H1 (cell line): ENCODE results near the gene DFFB. TPM values are rescaled to one million over a fixed set of nuclear protein-coding genes. Genes with fewer than 3 reads are reported as not detected.

Experiments used
- CTCF ChIA-PET: fragments of 300-600 bp; sonication (Branson Sonifier 250); formaldehyde crosslinking; loops from one replicate; lab custom pipeline; 2021; ENCODE audit not compliant: partially characterized antibody; lab: Charles Lee
- POLR2A ChIA-PET: fragments of 300-600 bp; sonication (Branson Sonifier 250); formaldehyde crosslinking; loops from one replicate; lab custom pipeline; 2021; ENCODE audit warnings: inconsistent platforms; ENCODE audit not compliant: partially characterized antibody; lab: Charles Lee
- DNase-seq, 2 experiments: peaks; one replicate each; pipeline versions ENCODE4 v3.0.0 to v3.0.0-alpha.2; 2010 to 2022; ENCODE audit warnings: low spot score in 2 of 2, low read depth in 1 of 2, mixed read lengths in 1 of 2
- FAIRE-seq: peaks from 2 replicates; lab custom pipeline; 2011; peaks lifted over from hg19 to GRCh38; lab: Jason Lieb, UNC
- H2AFZ ChIP-seq: 2 replicates; pipeline ENCODE4 v1.8.1; 2012; ENCODE audit warnings: low read length, inconsistent platforms
- H2AK5ac ChIP-seq: 2 replicates; pipeline ENCODE4 v1.6.1; 2013; ENCODE audit warnings: low read depth, low read length
- H2BK120ac ChIP-seq: replicated peaks from 2 replicates; pipeline ENCODE3; 2013; ENCODE audit warnings: low read depth, low read length, inconsistent platforms
- H2BK12ac ChIP-seq: 2 replicates; pipeline ENCODE4 v1.6.1; 2013; ENCODE audit warnings: low read depth, low read length
- H2BK15ac ChIP-seq: 2 replicates; pipeline ENCODE4 v1.6.1; 2013; ENCODE audit warnings: low read length
- H2BK20ac ChIP-seq: 2 replicates; pipeline ENCODE4 v1.6.1; 2013; ENCODE audit warnings: low read length
- H2BK5ac ChIP-seq: 2 replicates; pipeline ENCODE4 v1.6.1; 2013; ENCODE audit warnings: low read depth, low read length
- H3K14ac ChIP-seq: 2 replicates; pipeline ENCODE4 v1.6.1; 2013; ENCODE audit warnings: inconsistent platforms; ENCODE audit not compliant: insufficient read length
- H3K18ac ChIP-seq: 2 replicates; pipeline ENCODE4 v1.6.1; 2013; ENCODE audit warnings: low read length; ENCODE audit errors: extremely low read depth
- H3K23ac ChIP-seq: 2 replicates; pipeline ENCODE4 v1.6.1; 2013; ENCODE audit warnings: inconsistent platforms; ENCODE audit not compliant: insufficient read length
- H3K23me2 ChIP-seq: 2 replicates; pipeline ENCODE4 v1.6.1; 2013; ENCODE audit warnings: low read depth, low read length
- H3K27ac ChIP-seq: 2 replicates; pipeline ENCODE4 v1.6.1; 2011; ENCODE audit warnings: low read depth, low read length, inconsistent platforms
- H3K27me3 ChIP-seq, 4 experiments: replicated peaks in 1 of 4; 1 replicate in 1 of 4; 2 replicates in 3 of 4; pipeline versions ENCODE4 v1.6.1 to v1.8.1; 2011 to 2013; ENCODE audit warnings: low read length in 3 of 4, mild to moderate bottlenecking in 3 of 4, inconsistent platforms in 2 of 4, mixed read lengths in 2 of 4, moderate library complexity in 1 of 4; ENCODE audit not compliant: control insufficient read depth in 3 of 4, insufficient read depth in 3 of 4; ENCODE audit errors: extremely low read depth in 1 of 4
- H3K36me3 ChIP-seq, 4 experiments: 2 replicates each; pipeline versions ENCODE4 v1.6.1 to v1.8.1; 2011 to 2013; ENCODE audit warnings: mild to moderate bottlenecking in 4 of 4, low read length in 3 of 4, moderate library complexity in 2 of 4, control low read depth in 1 of 4, inconsistent platforms in 1 of 4; ENCODE audit not compliant: insufficient read depth in 4 of 4, control insufficient read depth in 2 of 4
- H3K4ac ChIP-seq: replicated peaks from 2 replicates; pipeline ENCODE3; 2013; ENCODE audit warnings: low read length, low read depth, mixed read lengths, inconsistent platforms; ENCODE audit not compliant: insufficient read length
- H3K4me1 ChIP-seq, 4 experiments: replicated peaks in 1 of 4; 1 replicate in 1 of 4; 2 replicates in 3 of 4; pipeline versions ENCODE4 v1.6.1 to v1.8.1; 2011 to 2013; ENCODE audit warnings: low read length in 3 of 4, inconsistent platforms in 2 of 4, mixed read lengths in 1 of 4; ENCODE audit not compliant: insufficient read depth in 4 of 4, control insufficient read depth in 3 of 4
- H3K4me2 ChIP-seq, 2 experiments: 2 replicates each; pipeline versions ENCODE4 v1.6.1 to v1.8.1; 2011 to 2013; ENCODE audit warnings: low read depth in 2 of 2, low read length in 2 of 2, control low read depth in 1 of 2, inconsistent platforms in 1 of 2, mild to moderate bottlenecking in 1 of 2; ENCODE audit not compliant: insufficient read depth in 1 of 2
- H3K4me3 ChIP-seq, 4 experiments: fragments of 200-600, 300-600 bp in 1 of 4; sonication (generic), shearing (Covaris generic), sonication (Bioruptor Twin) in 1 of 4; 2 replicates each; pipeline versions ENCODE4 v1.5.1 to v1.8.1; 2011 to 2016; ENCODE audit warnings: low read length in 4 of 4, low read depth in 3 of 4, control low read depth in 2 of 4, inconsistent platforms in 2 of 4, mild to moderate bottlenecking in 2 of 4, mixed read lengths in 1 of 4, moderate library complexity in 1 of 4; ENCODE audit not compliant: insufficient read depth in 2 of 4; ENCODE audit errors: extremely low read depth in 1 of 4
- H3K56ac ChIP-seq: replicated peaks from 2 replicates; pipeline ENCODE3; 2013; ENCODE audit warnings: low read depth, mild to moderate bottlenecking, mixed read lengths, low read length, inconsistent platforms; ENCODE audit not compliant: insufficient read length
- H3K79me1 ChIP-seq: 2 replicates; pipeline ENCODE4 v1.6.1; 2013; ENCODE audit warnings: low read depth, low read length, control low read depth
- H3K79me2 ChIP-seq, 2 experiments: 2 replicates each; pipeline versions ENCODE4 v1.6.1 to v1.8.1; 2012 to 2013; ENCODE audit warnings: low read length in 2 of 2, mild to moderate bottlenecking in 2 of 2, inconsistent platforms in 1 of 2; ENCODE audit not compliant: insufficient read depth in 2 of 2, control insufficient read depth in 1 of 2
- H3K9ac ChIP-seq, 4 experiments: replicated peaks in 1 of 4; 1 replicate in 1 of 4; 2 replicates in 3 of 4; pipeline versions ENCODE4 v1.6.1 to v1.8.1; 2011 to 2013; ENCODE audit warnings: low read depth in 3 of 4, low read length in 3 of 4, control low read depth in 2 of 4, mild to moderate bottlenecking in 2 of 4, moderate library complexity in 2 of 4, inconsistent platforms in 1 of 4; ENCODE audit errors: extremely low read depth in 1 of 4
- H3K9me3 ChIP-seq, 2 experiments: 2 replicates each; pipeline versions ENCODE4 v1.6.1 to v1.8.1; 2012 to 2013; ENCODE audit warnings: mild to moderate bottlenecking in 2 of 2, moderate library complexity in 2 of 2, control low read depth in 1 of 2, inconsistent platforms in 1 of 2, low read depth in 1 of 2, low read length in 1 of 2, mixed read lengths in 1 of 2; ENCODE audit not compliant: insufficient read depth in 2 of 2
- H4K20me1 ChIP-seq, 2 experiments: replicated peaks in 1 of 2; 2 replicates each; pipeline versions ENCODE3 to v1.8.1; 2011 to 2013; ENCODE audit warnings: inconsistent platforms in 2 of 2, low read length in 2 of 2, mild to moderate bottlenecking in 1 of 2; ENCODE audit not compliant: insufficient read depth in 2 of 2, control insufficient read depth in 1 of 2
- H4K5ac ChIP-seq: 2 replicates; pipeline ENCODE4 v1.6.1; 2013; ENCODE audit warnings: low read length, low read depth, mixed read lengths, inconsistent platforms; ENCODE audit not compliant: insufficient read length
- H4K8ac ChIP-seq: 2 replicates; pipeline ENCODE4 v1.8.0; 2013; ENCODE audit warnings: mild to moderate bottlenecking, moderate library complexity, low read length, inconsistent platforms; ENCODE audit not compliant: insufficient read depth; ENCODE audit errors: extremely low read depth
- H4K91ac ChIP-seq: replicated peaks from 2 replicates; pipeline ENCODE3; 2013; ENCODE audit warnings: low read length, mixed read lengths, inconsistent platforms; ENCODE audit not compliant: insufficient read length
- ATF2 ChIP-seq: IDR thresholded peaks from 2 replicates; pipeline ENCODE4 v1.6.1; 2012; ENCODE audit warnings: low read length, inconsistent platforms
- CHD1 ChIP-seq: IDR thresholded peaks from 2 replicates; pipeline ENCODE4 v1.6.1; 2012; ENCODE audit warnings: low read depth, low read length, improper control_type of control experiment
- CTBP2 ChIP-seq: IDR thresholded peaks from 2 replicates; pipeline ENCODE4 v1.7.0; 2011; ENCODE audit warnings: borderline replicate concordance, mild to moderate bottlenecking, moderate library complexity, mixed read lengths, low read length; ENCODE audit not compliant: insufficient read depth, insufficient read length
- EP300 ChIP-seq, 2 experiments: IDR thresholded peaks; 1 replicate in 1 of 2; 2 replicates in 1 of 2; pipeline ENCODE4 v1.6.1; 2011 to 2012; ENCODE audit warnings: low read depth in 2 of 2, low read length in 2 of 2, mild to moderate bottlenecking in 2 of 2, borderline replicate concordance in 1 of 2, inconsistent platforms in 1 of 2, moderate library complexity in 1 of 2
- GTF2F1 ChIP-seq: IDR thresholded peaks from 2 replicates; pipeline ENCODE4 v1.6.1; 2012; ENCODE audit warnings: low read depth, low read length, improper control_type of control experiment, borderline replicate concordance
- HDAC6 ChIP-seq: IDR thresholded peaks from one replicate; pipeline ENCODE4 v1.7.1; 2012; ENCODE audit warnings: low read depth, mild to moderate bottlenecking, inconsistent platforms, low read length, moderate library complexity
- JUN ChIP-seq: IDR thresholded peaks from 2 replicates; pipeline ENCODE4 v1.6.1; 2011; ENCODE audit warnings: low read depth, mild to moderate bottlenecking, improper control_type of control experiment, low read length
- JUND ChIP-seq: IDR thresholded peaks from 2 replicates; pipeline ENCODE4 v1.6.1; 2011; ENCODE audit warnings: mild to moderate bottlenecking, improper control_type of control experiment, low read length
- KDM5A ChIP-seq: fragments of 200-600 bp; IDR thresholded peaks from 2 replicates; pipeline ENCODE4 v1.7.1; 2012; ENCODE audit warnings: mild to moderate bottlenecking, low read length, inconsistent platforms, mixed read lengths
- NANOG ChIP-seq: IDR thresholded peaks from 2 replicates; pipeline ENCODE4 v1.6.1; 2011; ENCODE audit warnings: low read length, low read depth, mild to moderate bottlenecking, inconsistent platforms; ENCODE audit not compliant: insufficient read depth, poor library complexity, severe bottlenecking
- SP2 ChIP-seq: IDR thresholded peaks from 2 replicates; pipeline ENCODE4 v1.6.1; 2012; ENCODE audit warnings: mild to moderate bottlenecking, low read length, inconsistent platforms
- SP4 ChIP-seq: IDR thresholded peaks from 2 replicates; pipeline ENCODE4 v1.6.1; 2012; ENCODE audit warnings: low read length, inconsistent platforms
- TEAD4 ChIP-seq: IDR thresholded peaks from 2 replicates; pipeline ENCODE4 v1.6.1; 2012; ENCODE audit warnings: low read depth, low read length, inconsistent platforms, mixed read lengths
- WGBS, 2 experiments: shearing (Covaris generic) in 1 of 2; methylation state at CpG; one replicate each; pipeline versions ENCODE4 v1.1.6 to v1.1.7; 2013 to 2015; ENCODE audit warnings: low lambda C conversion rate in 2 of 2, mixed read lengths in 2 of 2, inconsistent platforms in 1 of 2, low coverage in 1 of 2, missing lambda C conversion rate in 1 of 2; ENCODE audit not compliant: insufficient replicate concordance in 2 of 2, insufficient coverage in 1 of 2, insufficient read length in 1 of 2; ENCODE audit errors: extremely low coverage in 1 of 2, missing lambda C conversion rate in 1 of 2; 5-methylcytosine and 5-hydroxymethylcytosine counted together
- polyA plus RNA-seq, 7 experiments: library from polyadenylated mRNA; depleted of rRNA in 3 of 7; stranded (reverse) in 5 of 7; unstranded in 2 of 7; fragments of >200 nt in 5 of 7; fragments of 200-250 nt in 2 of 7; gene quantifications; 1 replicate in 5 of 7; 2 replicates in 1 of 7; 4 replicates in 1 of 7; pipeline versions ENCODE4 v1.2.1 to v1.2.3, GENCODE V29; 2011 to 2013; ENCODE audit warnings: missing spikeins in 2 of 7, mixed read lengths in 2 of 7
- total RNA-seq: library from RNA; stranded (reverse); fragmentation: NEBNext Ultra II Directional; extraction: Animal tissue kit (Norgen Biotek cat#: 25700); gene quantifications from 2 replicates; pipeline ENCODE4 v1.2.1, GENCODE V29; 2021

Gene DFFB
- total and polyA plus RNA-seq, 2 of the 8 experiments (the other 6 are each of a cell fraction or from before 2014, with no cell fraction given): 8.6 to 11.9 TPM

GRCh38 chr1:3821447-3821846 is 35.8 kb upstream of the DFFB start:
- Histone ChIP-seq H4K91ac (no peak overlapping the region), H2BK15ac (no peak overlapping the region), H3K4ac (no peak overlapping the region), H4K5ac (no peak overlapping the region), H3K4me1 (no peaks in the 10 kb centered on the region; a peak in 1 of 7 replicates), H2BK120ac (no peak overlapping the region), H3K79me2 (no peaks in the 10 kb centered on the region), H3K36me3 (peaks cover 0 to 6% (median 0%) of the 10 kb centered on the region in 4 experiments; a peak in 3 of 8 replicates), H2AK5ac (no peak overlapping the region), H3K56ac (no peak overlapping the region), H2BK12ac (no peak overlapping the region), H2AFZ (no peak overlapping the region), H3K18ac (no peak overlapping the region), H3K27ac (no peak overlapping the region), H4K8ac (no peak overlapping the region), H3K4me3 (no peak overlapping the region), H2BK20ac (no peak overlapping the region), H2BK5ac (no peak overlapping the region), H3K14ac (no peak overlapping the region), H3K9ac (no peak overlapping the region), H3K4me2 (no peak overlapping the region), H4K20me1 (peaks cover 1 to 10% of the 10 kb centered on the region in 2 experiments), H3K27me3 (no peaks in the 10 kb centered on the region), H3K23ac (no peak overlapping the region), H3K9me3 (no peaks in the 10 kb centered on the region), H3K23me2 (no peaks in the 10 kb centered on the region), H3K79me1 (no peaks in the 10 kb centered on the region)
- ChIA-PET POLR2A (interaction anchor here (0.5 to 1.5 kb wide), 4 partner anchors 11 to 303 kb away, joined by 3 to 4 read pairs (median 3); no protein-coding TSS in a partner anchor), CTCF (interaction anchor here (0.6 to 1.8 kb wide), 6 partner anchors 10 to 86 kb away, joined by 3 to 8 read pairs (median 3); no protein-coding TSS in a partner anchor)
- DNase-seq (no peak), FAIRE-seq (no peak)
- 94% methylated on average over 13 of the region's 13 CpGs; no CpG with 5 or more reads in 1 of the 2 experiments for WGBS, 2 experiments
- TF ChIP-seq ATF2 (no peak), SP2 (no peak), EP300 (IDR thresholded peaks at IDR 0.05; ENCODE audit: borderline replicate concordance in 1 of 2, low read depth in 2 of 2, low read length in 2 of 2) (no peak), CTBP2 (no peak), CHD1 (no peak), KDM5A (no peak), JUND (no peak), GTF2F1 (no peak), JUN (no peak), SP4 (no peak), TEAD4 (no peak), HDAC6 (no peak), NANOG (no peak)
